Suprapubic skin (tissue), 3 donors: Measurements from ENCODE around the gene IGLON5.

Experiments used
- CTCF ChIP-seq, 2 donors: fragments of 200-600 bp in 1 of 2; fragments of 450-650 bp in 1 of 2; sonication (generic) in 1 of 2; IDR thresholded peaks; one replicate each; pipeline ENCODE4 v1.5.1; 2016 to 2019; ENCODE audit warnings: antibody characterized with exemption in 2 of 2, mild to moderate bottlenecking in 1 of 2, moderate library complexity in 1 of 2
- EP300 ChIP-seq: sonication (generic); formaldehyde crosslinking; IDR thresholded peaks from one replicate; pipeline ENCODE4 v1.6.1; 2017; ENCODE audit warnings: antibody characterized with exemption
- POLR2A ChIP-seq, 2 donors: fragments of 450-650 bp; IDR thresholded peaks; one replicate each; pipeline ENCODE4 v1.6.1; 2017; ENCODE audit warnings: antibody characterized with exemption in 2 of 2, mild to moderate bottlenecking in 2 of 2, moderate library complexity in 2 of 2

GRCh38 chr19:51297406-51297805, 14.0 kb upstream of the IGLON5 start:
- TF ChIP-seq POLR2A (IDR thresholded peaks at IDR 0.05) (no peak), CTCF (IDR thresholded peaks at IDR 0.05) (no peak), EP300 (no peak)
